PFSK-1 (cell line): ENCODE measurements around the gene CALML3.

Experiments
- FOXP2 ChIP-seq: optimal IDR thresholded peaks from 2 replicates; pipeline ENCODE3; 2011; ENCODE audit warnings: borderline replicate concordance, control low read depth, inconsistent platforms; ENCODE audit not compliant: insufficient read depth; ENCODE audit errors: extremely low read length, extremely low read depth
- POLR2AphosphoS5 ChIP-seq: IDR thresholded peaks from 2 replicates; pipeline ENCODE4 v1.6.1; 2012; ENCODE audit warnings: low read depth, mild to moderate bottlenecking, control low read depth, low read length, moderate library complexity
- TAF1 ChIP-seq: IDR thresholded peaks from 2 replicates; pipeline ENCODE4 v1.6.1; 2012; ENCODE audit warnings: low read length, control low read depth, borderline replicate concordance; ENCODE audit not compliant: insufficient read depth
- TF ChIP-seq, protein P1 (sequence below), 2 experiments: IDR thresholded peaks; 2 replicates each; pipeline versions ENCODE4 v1.6.1 to v1.8.0; 2011 to 2012; ENCODE audit warnings: low read depth in 2 of 2, low read length in 2 of 2, control low read depth in 1 of 2, inconsistent platforms in 1 of 2, mild to moderate bottlenecking in 1 of 2, moderate library complexity in 1 of 2; ENCODE audit not compliant: insufficient read depth in 1 of 2

- TF ChIP-seq POLR2AphosphoS5 (no peak), TAF1 (no peak), FOXP2 (no peak)
- TF ChIP-seq, protein P1, sequence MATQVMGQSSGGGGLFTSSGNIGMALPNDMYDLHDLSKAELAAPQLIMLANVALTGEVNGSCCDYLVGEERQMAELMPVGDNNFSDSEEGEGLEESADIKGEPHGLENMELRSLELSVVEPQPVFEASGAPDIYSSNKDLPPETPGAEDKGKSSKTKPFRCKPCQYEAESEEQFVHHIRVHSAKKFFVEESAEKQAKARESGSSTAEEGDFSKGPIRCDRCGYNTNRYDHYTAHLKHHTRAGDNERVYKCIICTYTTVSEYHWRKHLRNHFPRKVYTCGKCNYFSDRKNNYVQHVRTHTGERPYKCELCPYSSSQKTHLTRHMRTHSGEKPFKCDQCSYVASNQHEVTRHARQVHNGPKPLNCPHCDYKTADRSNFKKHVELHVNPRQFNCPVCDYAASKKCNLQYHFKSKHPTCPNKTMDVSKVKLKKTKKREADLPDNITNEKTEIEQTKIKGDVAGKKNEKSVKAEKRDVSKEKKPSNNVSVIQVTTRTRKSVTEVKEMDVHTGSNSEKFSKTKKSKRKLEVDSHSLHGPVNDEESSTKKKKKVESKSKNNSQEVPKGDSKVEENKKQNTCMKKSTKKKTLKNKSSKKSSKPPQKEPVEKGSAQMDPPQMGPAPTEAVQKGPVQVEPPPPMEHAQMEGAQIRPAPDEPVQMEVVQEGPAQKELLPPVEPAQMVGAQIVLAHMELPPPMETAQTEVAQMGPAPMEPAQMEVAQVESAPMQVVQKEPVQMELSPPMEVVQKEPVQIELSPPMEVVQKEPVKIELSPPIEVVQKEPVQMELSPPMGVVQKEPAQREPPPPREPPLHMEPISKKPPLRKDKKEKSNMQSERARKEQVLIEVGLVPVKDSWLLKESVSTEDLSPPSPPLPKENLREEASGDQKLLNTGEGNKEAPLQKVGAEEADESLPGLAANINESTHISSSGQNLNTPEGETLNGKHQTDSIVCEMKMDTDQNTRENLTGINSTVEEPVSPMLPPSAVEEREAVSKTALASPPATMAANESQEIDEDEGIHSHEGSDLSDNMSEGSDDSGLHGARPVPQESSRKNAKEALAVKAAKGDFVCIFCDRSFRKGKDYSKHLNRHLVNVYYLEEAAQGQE (IDR thresholded peaks at IDR 0.05; ENCODE audit: insufficient read depth in 1 of 2, low read depth in 2 of 2, low read length in 2 of 2): no peak
Observed at GRCh38 chr10:5524641-5525560, at the start of gene CALML3.
